Measurements from ENCODE around the gene VLDLR. TPM values are rescaled to one million over a fixed set of nuclear protein-coding genes. Genes with fewer than 3 reads are reported as not detected.

VLDLR gene
- total RNA-seq, 1 experiment from 2014 or later, result 2.1 TPM

DNA sequence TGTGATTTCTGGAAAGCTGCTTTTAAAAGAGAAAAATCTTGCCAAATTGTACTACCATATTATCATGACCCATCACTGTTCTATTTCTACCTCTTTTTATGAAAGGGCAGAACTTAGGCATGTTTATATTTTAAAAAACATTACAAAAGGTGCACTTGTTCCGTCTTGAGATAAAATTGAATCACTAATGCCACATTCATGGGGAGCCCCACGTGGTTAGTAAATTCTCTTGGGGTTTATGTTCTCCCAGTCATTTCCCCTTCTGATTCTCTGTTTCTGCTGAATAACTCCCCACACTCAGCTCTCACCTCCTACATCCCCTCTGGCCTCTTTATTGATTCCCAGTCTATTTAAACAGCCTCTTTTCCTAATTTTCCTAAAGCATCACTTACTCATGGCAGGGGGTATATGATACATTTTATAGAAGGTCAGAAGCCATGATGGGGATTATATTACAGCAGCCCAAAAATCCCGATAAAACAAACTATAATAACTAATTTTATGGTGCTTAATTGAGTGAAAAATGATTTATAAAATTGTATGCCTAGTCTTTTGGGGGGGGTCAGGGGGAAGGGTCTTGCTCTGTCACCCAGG, 19.7 kb upstream of the VLDLR start:
- no peaks in the 10 kb centered on the region for H3K27me3 ChIP-seq (ENCODE audit: control insufficient read depth, insufficient read depth, low read length)
- POLR2A ChIA-PET, result no interaction called here

GRCh38 chr9:2602704-2603116, 18.9 kb upstream of the VLDLR start:
- Histone ChIP-seq H3K36me3 (ENCODE audit: control insufficient read depth, insufficient read depth, low read length) (no peaks in the 10 kb centered on the region), H3K27me3 (ENCODE audit: control insufficient read depth, insufficient read depth, low read length) (no peaks in the 10 kb centered on the region), H3K4me1 (ENCODE audit: control insufficient read depth, insufficient read depth, low read length) (no peaks in the 10 kb centered on the region), H3K4me3 (ENCODE audit: low read depth in 2 of 2, low read length in 2 of 2) (no peak overlapping the region), H3K27ac (ENCODE audit: low read length) (no peak overlapping the region), H3K9me3 (ENCODE audit: control insufficient read depth, insufficient read depth, low read depth, low read length) (no peaks in the 10 kb centered on the region)
- ChIA-PET POLR2A (no interaction called here), CTCF (interaction anchor here (0.6 kb wide), 1 partner anchor 10 kb away, joined by 6 read pairs; no protein-coding TSS in a partner anchor)
- TF ChIP-seq POLR2AphosphoS5 (IDR thresholded peaks at IDR 0.05; ENCODE audit: low read depth, low read length), result no peak
- BruUV-seq (replicated peaks), result no TSS peak
- in situ Hi-C loops (cut with HindIII; ENCODE audit: low pct_unique_long_range_greater_than_20kb, low sequenced_read_pairs), result no loop called here
- intact Hi-C loops (cut with micrococcal nuclease; ENCODE audit: unreplicated experiment), result no loop called here
- no peak for ATAC-seq
- no peak for DNase-seq (ENCODE audit: low read depth, low spot score)

More for the DNA sequence above, 19.7 kb upstream of the VLDLR start:
- no TSS peak for BruUV-seq (replicated peaks)
- in situ Hi-C loops (cut with HindIII; ENCODE audit: low pct_unique_long_range_greater_than_20kb, low sequenced_read_pairs) (no loop called here), intact Hi-C loops (cut with micrococcal nuclease; ENCODE audit: unreplicated experiment) (no loop called here)
- CTCF ChIA-PET, result interaction anchor here (0.6 kb wide), 1 partner anchor 11 kb away, joined by 6 read pairs; no protein-coding TSS in a partner anchor
- Histone ChIP-seq H3K36me3 (ENCODE audit: control insufficient read depth, insufficient read depth, low read length) (no peaks in the 10 kb centered on the region), H3K4me3 (ENCODE audit: low read depth in 2 of 2, low read length in 2 of 2) (no peak overlapping the region), H3K4me1 (ENCODE audit: control insufficient read depth, insufficient read depth, low read length) (no peaks in the 10 kb centered on the region), H3K9me3 (ENCODE audit: control insufficient read depth, insufficient read depth, low read depth, low read length) (no peaks in the 10 kb centered on the region), H3K27ac (ENCODE audit: low read length) (no peak overlapping the region)
- TF ChIP-seq SIN3A (IDR thresholded peaks at IDR 0.05; ENCODE audit: borderline replicate concordance, insufficient read depth, low read depth, low read length) (no peak), TCF7L2 (IDR thresholded peaks at IDR 0.05; ENCODE audit: low read depth, low read length) (no peak), CTCF (IDR thresholded peaks at IDR 0.05) (no peak), REST (IDR thresholded peaks at IDR 0.05; ENCODE audit: insufficient read depth in 1 of 2, low read depth in 2 of 2, low read length in 1 of 2) (no peak), POLR2AphosphoS5 (IDR thresholded peaks at IDR 0.05; ENCODE audit: low read depth, low read length) (no peak)
- ATAC-seq, result no peak
- no peak for DNase-seq (ENCODE audit: low read depth, low spot score)

GRCh38 chr9:2603621-2604020, 18.0 kb upstream of the VLDLR start:
- Histone ChIP-seq H3K27me3 (ENCODE audit: control insufficient read depth, insufficient read depth, low read length) (no peaks in the 10 kb centered on the region), H3K4me3 (ENCODE audit: low read depth in 2 of 2, low read length in 2 of 2) (no peak overlapping the region), H3K27ac (ENCODE audit: low read length) (no peak overlapping the region), H3K4me1 (ENCODE audit: control insufficient read depth, insufficient read depth, low read length) (no peaks in the 10 kb centered on the region), H3K36me3 (ENCODE audit: control insufficient read depth, insufficient read depth, low read length) (no peaks in the 10 kb centered on the region), H3K9me3 (ENCODE audit: control insufficient read depth, insufficient read depth, low read depth, low read length) (no peaks in the 10 kb centered on the region)
- DNase-seq (ENCODE audit: low read depth, low spot score) (no peak), ATAC-seq (no peak)
- ChIA-PET CTCF (no interaction called here), POLR2A (no interaction called here)
- no peak for TF ChIP-seq TCF7L2 (IDR thresholded peaks at IDR 0.05; ENCODE audit: low read depth, low read length)
- no peak for TF ChIP-seq REST (IDR thresholded peaks at IDR 0.05; ENCODE audit: insufficient read depth in 1 of 2, low read depth in 2 of 2, low read length in 1 of 2)
- TF ChIP-seq SIN3A (IDR thresholded peaks at IDR 0.05; ENCODE audit: borderline replicate concordance, insufficient read depth, low read depth, low read length), result no peak
- no peak for TF ChIP-seq POLR2AphosphoS5 (IDR thresholded peaks at IDR 0.05; ENCODE audit: low read depth, low read length)
- TF ChIP-seq CTCF (IDR thresholded peaks at IDR 0.05), result no peak
- in situ Hi-C loops (cut with HindIII; ENCODE audit: low pct_unique_long_range_greater_than_20kb, low sequenced_read_pairs) (no loop called here), intact Hi-C loops (cut with micrococcal nuclease; ENCODE audit: unreplicated experiment) (no loop called here)
- BruUV-seq (replicated peaks), result no TSS peak
